H9 (cell line): ENCODE measurements around the gene SUOX. TPM values are rescaled to one million over a fixed set of nuclear protein-coding genes. Genes with fewer than 3 reads are reported as not detected.
"Not testable (repeated sequence)": the region's sequence is repeated elsewhere in the genome, so short reads cannot be mapped to it uniquely, and the experiment has no call there.

Experiments
- DNase-seq: peaks from one replicate; pipeline ENCODE4 v3.0.0-alpha.2; 2017
- H2AFZ ChIP-seq: one replicate; pipeline ENCODE4 v1.6.1; 2013; ENCODE audit warnings: mild to moderate bottlenecking, low read length, control low read depth, moderate library complexity
- H2AK5ac ChIP-seq: 2 replicates; pipeline ENCODE4 v1.6.1; 2013; ENCODE audit warnings: low read length, control low read depth, mixed read lengths; ENCODE audit not compliant: insufficient read length
- H2BK120ac ChIP-seq: one replicate; pipeline ENCODE4 v1.6.1; 2013; ENCODE audit warnings: low read depth, mild to moderate bottlenecking, low read length, control low read depth, inconsistent platforms; ENCODE audit not compliant: poor library complexity, severe bottlenecking
- H2BK12ac ChIP-seq: 2 replicates; pipeline ENCODE4 v1.6.1; 2013; ENCODE audit warnings: low read length, control low read depth, mixed read lengths, low read depth; ENCODE audit not compliant: insufficient read length
- H2BK15ac ChIP-seq: 2 replicates; pipeline ENCODE4 v1.6.1; 2013; ENCODE audit warnings: low read depth, low read length, control low read depth
- H2BK20ac ChIP-seq: one replicate; pipeline ENCODE4 v1.6.1; 2013; ENCODE audit warnings: low read depth, mild to moderate bottlenecking, low read length, control low read depth, inconsistent platforms; ENCODE audit not compliant: poor library complexity, severe bottlenecking
- H2BK5ac ChIP-seq: 2 replicates; pipeline ENCODE4 v1.6.1; 2013; ENCODE audit warnings: low read length, control low read depth, mixed read lengths; ENCODE audit not compliant: insufficient read length
- H3K14ac ChIP-seq: 2 replicates; pipeline ENCODE4 v1.6.1; 2013; ENCODE audit warnings: low read length, control low read depth; ENCODE audit not compliant: insufficient read depth
- H3K18ac ChIP-seq: 2 replicates; pipeline ENCODE4 v1.6.1; 2013; ENCODE audit warnings: low read depth, mild to moderate bottlenecking, mixed read lengths, low read length, control low read depth; ENCODE audit not compliant: insufficient read length
- H3K23ac ChIP-seq: 2 replicates; pipeline ENCODE4 v1.6.1; 2013; ENCODE audit warnings: low read length, control low read depth, mixed read lengths, low read depth; ENCODE audit not compliant: insufficient read length
- H3K23me2 ChIP-seq: 2 replicates; pipeline ENCODE4 v1.6.1; 2013; ENCODE audit warnings: low read depth, mild to moderate bottlenecking, mixed read lengths, low read length, control low read depth; ENCODE audit not compliant: insufficient read length, poor library complexity, severe bottlenecking
- H3K27ac ChIP-seq: 2 replicates; pipeline ENCODE4 v1.5.1; 2013; ENCODE audit warnings: low read length, control low read depth, mixed read lengths, low read depth; ENCODE audit not compliant: insufficient read length
- H3K27me3 ChIP-seq: 2 replicates; pipeline ENCODE4 v1.6.1; 2013; ENCODE audit warnings: low read length, control low read depth, inconsistent platforms; ENCODE audit not compliant: insufficient read depth
- H3K4ac ChIP-seq: 2 replicates; pipeline ENCODE4 v1.6.1; 2013; ENCODE audit warnings: low read depth, mild to moderate bottlenecking, control low read depth, inconsistent platforms, low read length, moderate library complexity
- H3K4me1 ChIP-seq: 2 replicates; pipeline ENCODE4 v1.6.1; 2013; ENCODE audit warnings: low read length, control low read depth, inconsistent platforms; ENCODE audit not compliant: insufficient read depth
- H3K4me2 ChIP-seq: 2 replicates; pipeline ENCODE4 v1.6.1; 2013; ENCODE audit warnings: low read length, control low read depth, mixed read lengths; ENCODE audit not compliant: insufficient read length, insufficient read depth
- H3K56ac ChIP-seq: 2 replicates; pipeline ENCODE4 v1.6.1; 2013; ENCODE audit warnings: low read depth, mild to moderate bottlenecking, mixed read lengths, low read length, control low read depth; ENCODE audit not compliant: insufficient read length
- H3K79me1 ChIP-seq: 2 replicates; pipeline ENCODE4 v1.6.1; 2013; ENCODE audit warnings: low read depth, mild to moderate bottlenecking, moderate library complexity, low read length, control low read depth, inconsistent platforms; ENCODE audit not compliant: insufficient read depth, poor library complexity, severe bottlenecking
- H3K79me2 ChIP-seq: 2 replicates; pipeline ENCODE4 v1.6.1; 2013; ENCODE audit warnings: low read length, control low read depth, inconsistent platforms; ENCODE audit not compliant: insufficient read depth
- H3K9ac ChIP-seq: 2 replicates; pipeline ENCODE4 v1.6.1; 2013; ENCODE audit warnings: low read length, control low read depth, mixed read lengths; ENCODE audit not compliant: insufficient read length; ENCODE audit errors: extremely low read depth
- H3K9me3 ChIP-seq: one replicate; pipeline ENCODE4 v1.6.1; 2013; ENCODE audit warnings: low read depth, low read length, inconsistent platforms; ENCODE audit not compliant: control insufficient read depth
- H3T11ph ChIP-seq: one replicate; pipeline ENCODE4 v1.6.1; 2013; ENCODE audit warnings: mild to moderate bottlenecking, low read length, control low read depth, inconsistent platforms
- H4K20me1 ChIP-seq: one replicate; pipeline ENCODE4 v1.6.1; 2013; ENCODE audit not compliant: control insufficient read depth, insufficient read length, insufficient read depth
- H4K5ac ChIP-seq: 2 replicates; pipeline ENCODE4 v1.6.1; 2013; ENCODE audit warnings: low read depth, mild to moderate bottlenecking, mixed read lengths, low read length, control low read depth; ENCODE audit not compliant: insufficient read length
- H4K8ac ChIP-seq: replicated peaks from 2 replicates; pipeline ENCODE4 v1.6.1; 2013; ENCODE audit warnings: low read length, control low read depth, mixed read lengths, low read depth; ENCODE audit not compliant: insufficient read length
- H4K91ac ChIP-seq: 2 replicates; pipeline ENCODE4 v1.6.1; 2013; ENCODE audit warnings: low read depth, mild to moderate bottlenecking, moderate library complexity, mixed read lengths, low read length, control low read depth; ENCODE audit not compliant: insufficient read length
- H3K27ac Mint-ChIP-seq, 3 experiments: 2 replicates in 2 of 3; 3 replicates in 1 of 3; pipeline ENCODE4 v1.8.0; 2020 to 2021; ENCODE audit warnings: mixed read lengths in 3 of 3, mild to moderate bottlenecking in 1 of 3, moderate library complexity in 1 of 3
- H3K27me3 Mint-ChIP-seq: 2 replicates; pipeline ENCODE4 v1.8.0; 2021; ENCODE audit warnings: low read depth, mild to moderate bottlenecking, moderate library complexity, mixed read lengths
- H3K36me3 Mint-ChIP-seq, 3 experiments: 2 replicates in 2 of 3; 3 replicates in 1 of 3; pipeline ENCODE4 v1.8.0; 2020 to 2021; ENCODE audit warnings: low read depth in 3 of 3, mixed read lengths in 3 of 3; ENCODE audit not compliant: insufficient read depth in 1 of 3
- H3K4me1 Mint-ChIP-seq, 2 experiments: 2 replicates each; pipeline ENCODE4 v1.8.0; 2020; ENCODE audit warnings: mixed read lengths in 2 of 2
- H3K4me3 Mint-ChIP-seq, 2 experiments: 2 replicates in 1 of 2; 3 replicates in 1 of 2; pipeline ENCODE4 v1.8.0; 2020 to 2021; ENCODE audit warnings: mild to moderate bottlenecking in 2 of 2, mixed read lengths in 2 of 2, moderate library complexity in 1 of 2
- H3K9me3 Mint-ChIP-seq, 2 experiments: 2 replicates in 1 of 2; 3 replicates in 1 of 2; pipeline ENCODE4 v1.8.0; 2020; ENCODE audit warnings: mild to moderate bottlenecking in 2 of 2, mixed read lengths in 2 of 2, moderate library complexity in 1 of 2
- WGBS: extraction: QIAGEN DNeasy Blood & Tissue Kit; methylation state at CpG from one replicate; pipeline ENCODE4 v1.1.7; 2013; ENCODE audit warnings: missing lambda C conversion rate, low lambda C conversion rate, mixed read lengths; ENCODE audit not compliant: insufficient read length; ENCODE audit errors: extremely low coverage; 5-methylcytosine and 5-hydroxymethylcytosine counted together
- total RNA-seq: library from RNA; stranded (reverse); gene quantifications from 2 replicates; pipeline ENCODE4 v1.2.1, GENCODE V29; 2021
- TF ChIP-seq, protein P1 (sequence below): fragments of 200-600 bp; sonication (generic); conservative IDR thresholded peaks from 3 replicates; pipeline ENCODE4 v1.8.0; 2021; ENCODE audit warnings: antibody characterized with exemption, mild to moderate bottlenecking

SUOX gene
- total RNA-seq, 1 experiment from 2014 or later, result 21.0 TPM

GRCh38 chr12:55985341-55985740 lies 11.7 kb upstream of the SUOX start:
- Histone ChIP-seq H3K4me2 (no peak overlapping the region), H2AK5ac (no peak overlapping the region), H3K27me3 (no peaks in the 10 kb centered on the region), H2BK20ac (no peak overlapping the region), H3K9me3 (no peaks in the 10 kb centered on the region), H3K4ac (no peak overlapping the region), H3K4me1 (no peaks in the 10 kb centered on the region), H3K9ac (no peak overlapping the region), H4K8ac (no peak overlapping the region), H3K79me2 (no peaks in the 10 kb centered on the region), H2AFZ (no peak overlapping the region), H3T11ph (no peak overlapping the region), H3K18ac (no peak overlapping the region), H4K5ac (no peak overlapping the region), H3K56ac (no peak overlapping the region), H3K27ac (no peak overlapping the region), H4K91ac (no peak overlapping the region), H2BK15ac (no peak overlapping the region), H4K20me1 (no peaks in the 10 kb centered on the region), H3K14ac (no peak overlapping the region), H2BK120ac (no peak overlapping the region), H2BK12ac (no peak overlapping the region), H3K23me2 (no peaks in the 10 kb centered on the region), H3K79me1 (no peaks in the 10 kb centered on the region), H2BK5ac (no peak overlapping the region), H3K23ac (no peak overlapping the region)
- Mint-ChIP-seq H3K36me3 (peaks cover 23 to 70% (median 65%) of the 10 kb centered on the region in 3 experiments; a peak in 6 of 7 replicates), H3K27me3 (no peaks in the 10 kb centered on the region), H3K27ac (peak overlapping the region in 1 of 3 experiments; percentile 39; a peak in 2 of 7 replicates), H3K9me3 (no peaks in the 10 kb centered on the region; a peak in 1 of 5 replicates), H3K4me3 (no peak overlapping the region), H3K4me1 (no peaks in the 10 kb centered on the region)
- no peak for DNase-seq
- WGBS, result no CpG with 5 or more reads among the region's 4 CpGs
- TF ChIP-seq, protein P1, sequence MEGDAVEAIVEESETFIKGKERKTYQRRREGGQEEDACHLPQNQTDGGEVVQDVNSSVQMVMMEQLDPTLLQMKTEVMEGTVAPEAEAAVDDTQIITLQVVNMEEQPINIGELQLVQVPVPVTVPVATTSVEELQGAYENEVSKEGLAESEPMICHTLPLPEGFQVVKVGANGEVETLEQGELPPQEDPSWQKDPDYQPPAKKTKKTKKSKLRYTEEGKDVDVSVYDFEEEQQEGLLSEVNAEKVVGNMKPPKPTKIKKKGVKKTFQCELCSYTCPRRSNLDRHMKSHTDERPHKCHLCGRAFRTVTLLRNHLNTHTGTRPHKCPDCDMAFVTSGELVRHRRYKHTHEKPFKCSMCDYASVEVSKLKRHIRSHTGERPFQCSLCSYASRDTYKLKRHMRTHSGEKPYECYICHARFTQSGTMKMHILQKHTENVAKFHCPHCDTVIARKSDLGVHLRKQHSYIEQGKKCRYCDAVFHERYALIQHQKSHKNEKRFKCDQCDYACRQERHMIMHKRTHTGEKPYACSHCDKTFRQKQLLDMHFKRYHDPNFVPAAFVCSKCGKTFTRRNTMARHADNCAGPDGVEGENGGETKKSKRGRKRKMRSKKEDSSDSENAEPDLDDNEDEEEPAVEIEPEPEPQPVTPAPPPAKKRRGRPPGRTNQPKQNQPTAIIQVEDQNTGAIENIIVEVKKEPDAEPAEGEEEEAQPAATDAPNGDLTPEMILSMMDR, result no peak

GRCh38 chr12:55985976-55986375 lies 11.1 kb upstream of the SUOX start:
- H4K8ac ChIP-seq, H3K27me3 Mint-ChIP-seq, H3K4me1 ChIP-seq, H3K23ac ChIP-seq, H2BK12ac ChIP-seq, H3K27ac ChIP-seq, H3K23me2 ChIP-seq, H4K5ac ChIP-seq, H3K9me3 ChIP-seq, H4K20me1 ChIP-seq, H2BK5ac ChIP-seq, H3K4me2 ChIP-seq, H3K14ac ChIP-seq, H3K79me1 ChIP-seq, H2AFZ ChIP-seq, DNase-seq, H3K9me3 Mint-ChIP-seq, H3K79me2 ChIP-seq, H2BK15ac ChIP-seq, H3K27me3 ChIP-seq, H2BK20ac ChIP-seq, H3T11ph ChIP-seq, H3K18ac ChIP-seq, H3K4me3 Mint-ChIP-seq, H2BK120ac ChIP-seq, H3K4ac ChIP-seq, H2AK5ac ChIP-seq, H3K9ac ChIP-seq, H3K4me1 Mint-ChIP-seq, H4K91ac ChIP-seq, H3K56ac ChIP-seq: not testable (repeated sequence)
- Mint-ChIP-seq H3K27ac (peak overlapping the region in 1 of 3 experiments; percentile 39; a peak in 3 of 7 replicates), H3K36me3 (peaks cover 29 to 70% (median 65%) of the 10 kb centered on the region in 3 experiments; a peak in 6 of 7 replicates)
- no CpG with 5 or more reads among the region's 7 CpGs for WGBS
